Lung microvascular endothelial cell (primary cell): ENCODE results near the gene STX8. TPM values are rescaled to one million over a fixed set of nuclear protein-coding genes. Genes with fewer than 3 reads are reported as not detected.
"Not testable (repeated sequence)": the region's sequence is repeated elsewhere in the genome, so short reads cannot be mapped to it uniquely, and the experiment has no call there.

ENCODE experiments used
- DNase-seq, 2 donors: peaks; one replicate each; pipeline versions ENCODE4 v3.0.0 to v3.0.0-alpha.2; 2010; ENCODE audit warnings: low read depth in 2 of 2
- total RNA-seq: library from RNA; depleted of rRNA; stranded (reverse); fragments of >200 nt; gene quantifications from 2 replicates; pipeline ENCODE4 v1.2.1, GENCODE V29; 2014

STX8 gene
- total RNA-seq, 1 donor from 2014 or later, result 43.8 TPM

DNA sequence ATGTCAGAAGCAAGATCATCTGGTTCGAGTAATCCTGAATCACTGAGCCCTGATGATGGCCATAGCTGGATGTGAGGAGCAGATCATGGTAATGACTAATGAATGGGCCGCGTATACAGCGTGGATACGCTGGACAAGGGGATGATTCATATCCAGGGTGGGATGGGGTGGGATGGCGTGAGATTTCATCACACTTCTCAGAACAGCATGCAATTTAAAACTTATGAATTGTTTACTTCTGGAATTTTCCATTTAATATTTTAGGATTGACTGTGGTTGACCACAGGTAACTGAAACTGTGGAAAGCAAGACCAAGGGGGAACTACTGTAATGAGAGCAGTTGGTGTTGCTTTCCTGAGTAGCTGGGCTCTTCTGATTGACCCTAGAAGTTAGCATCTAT, 225.5 kb downstream of the STX8 start:
- DNase-seq, result peak; percentile 20 to 91

GRCh38 chr17:9346296-9346926, 229.2 kb downstream of the STX8 start:
- DNase-seq, result no peak

DNA sequence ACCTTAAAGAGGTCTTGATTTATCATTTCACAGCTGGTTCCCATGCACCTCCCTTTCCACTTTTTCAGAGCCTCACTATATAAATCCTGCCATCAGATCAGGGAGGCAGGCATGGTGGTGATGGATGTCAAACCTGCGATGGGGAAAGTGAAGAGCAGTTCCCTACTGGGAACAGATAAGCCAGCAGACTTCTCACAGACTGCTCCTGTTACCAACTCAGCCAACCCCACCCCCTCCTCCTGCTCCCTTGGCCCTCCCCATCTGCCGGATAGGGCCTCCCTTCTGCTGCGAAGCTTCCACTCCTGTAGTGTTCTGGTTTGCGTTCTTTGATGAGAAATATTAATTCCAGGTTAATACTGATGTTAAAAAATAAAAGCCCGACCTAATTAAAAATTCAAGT, 232.1 kb downstream of the STX8 start:
- no peak for DNase-seq

DNA sequence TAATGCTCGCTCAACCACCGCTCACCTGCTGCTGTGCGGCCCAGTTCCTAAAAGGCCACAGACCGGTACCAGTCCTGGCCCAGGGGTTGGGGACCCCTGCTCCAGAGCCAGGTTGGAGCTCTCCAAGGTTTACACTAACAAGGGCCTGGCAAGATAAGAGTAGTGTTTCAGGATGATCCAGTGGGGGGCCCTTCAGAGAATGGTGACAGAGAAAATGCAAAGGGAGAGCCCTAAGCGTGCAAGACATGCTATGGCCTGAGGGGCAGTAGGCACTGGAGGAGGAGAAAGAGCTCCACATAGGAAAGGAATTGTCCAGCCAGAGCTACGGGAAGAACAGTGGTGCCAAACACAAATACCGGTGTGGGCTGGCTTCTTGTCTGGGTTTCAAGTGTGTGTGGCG, 233.4 kb downstream of the STX8 start:
- no peak for DNase-seq

DNA sequence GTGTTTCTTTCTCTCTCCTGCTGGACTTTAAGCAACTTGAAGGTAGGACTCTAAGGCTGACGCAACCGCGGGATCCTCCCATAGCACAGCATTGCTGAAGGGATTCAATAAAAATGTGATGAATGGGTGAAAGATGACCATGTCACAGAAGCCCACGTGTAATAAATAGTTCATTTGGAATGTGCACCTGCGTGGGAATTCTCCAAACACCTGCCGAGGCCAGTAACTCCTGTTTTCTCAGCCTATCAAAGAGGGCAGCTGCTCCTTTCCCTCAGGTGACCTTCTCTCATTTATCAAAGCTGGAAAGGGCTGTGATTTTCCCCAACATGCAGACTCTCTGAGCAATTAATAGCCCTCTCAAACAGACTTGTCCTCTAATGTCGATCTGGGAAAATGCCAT, 235.7 kb downstream of the STX8 start:
- no peak for DNase-seq

DNA sequence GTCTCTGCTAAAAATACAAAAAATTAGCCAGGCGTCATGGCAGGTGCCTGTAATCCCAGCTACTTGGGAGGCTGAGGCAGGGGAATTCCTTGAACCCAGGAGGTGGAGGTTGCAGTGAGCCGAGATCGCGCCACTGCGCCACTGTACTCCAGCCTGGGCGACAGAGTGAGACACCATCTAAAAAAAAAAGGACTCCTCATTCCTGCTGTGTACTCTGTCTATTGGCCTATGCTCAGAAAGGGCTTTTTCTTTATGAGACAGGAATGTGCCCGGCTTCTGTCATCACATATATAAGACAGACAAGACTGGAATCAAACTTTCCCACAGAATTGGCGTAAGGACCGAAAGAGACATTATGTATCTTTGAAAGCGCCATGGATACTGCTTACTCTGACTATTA, 236.1 kb downstream of the STX8 start:
- DNase-seq, result not testable (repeated sequence)

DNA sequence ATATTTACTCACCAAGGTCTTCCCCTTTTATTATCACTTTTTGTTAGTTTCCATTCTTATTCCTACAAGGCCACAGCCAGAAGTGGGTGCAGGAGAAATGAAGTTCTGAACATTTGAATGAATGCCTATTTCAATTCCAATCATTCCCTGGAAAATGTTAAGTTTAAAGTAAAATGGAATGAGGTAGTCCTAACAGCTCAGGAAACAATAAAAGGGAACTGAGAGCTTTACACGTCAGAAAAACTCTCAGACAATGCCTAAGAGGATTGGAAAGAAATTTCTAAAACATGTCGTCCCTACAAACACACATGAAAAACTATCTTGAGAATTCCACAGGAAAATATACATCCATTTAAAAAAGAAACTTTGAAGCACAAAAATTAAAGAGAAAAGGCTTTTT, 238.8 kb downstream of the STX8 start:
- DNase-seq, result no peak

GRCh38 chr17:9334536-9335446, 240.8 kb downstream of the STX8 start:
- no peak for DNase-seq

GRCh38 chr17:9332132-9332494, 243.5 kb downstream of the STX8 start:
- DNase-seq, result peak in 1 of 2 donors; percentile 55

GRCh38 chr17:9331279-9332131, 244.1 kb downstream of the STX8 start:
- DNase-seq, result no peak

GRCh38 chr17:9330611-9331271, 244.9 kb downstream of the STX8 start:
- DNase-seq, result no peak

DNA sequence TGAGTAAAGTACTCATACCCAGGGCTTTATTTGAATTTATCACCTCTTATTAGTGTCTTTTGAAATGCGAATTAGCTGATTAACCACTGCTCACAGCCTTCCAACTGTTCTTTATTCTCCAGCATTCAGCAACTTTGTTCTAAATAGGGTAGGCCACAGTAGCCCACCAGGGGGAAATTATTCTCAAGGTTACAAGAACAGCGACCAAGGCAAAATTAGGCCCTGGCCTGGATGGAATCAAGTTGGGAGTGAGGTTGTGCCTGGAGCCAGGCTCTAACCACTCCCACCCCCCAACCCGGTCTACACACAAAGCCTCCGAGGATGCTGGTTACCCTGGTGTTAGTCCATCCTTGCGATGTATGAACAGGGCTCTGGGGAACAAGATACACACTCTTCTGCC, 245.5 kb downstream of the STX8 start:
- DNase-seq, result no peak

GRCh38 chr17:9329251-9329921, 246.2 kb downstream of the STX8 start:
- no peak for DNase-seq

DNA sequence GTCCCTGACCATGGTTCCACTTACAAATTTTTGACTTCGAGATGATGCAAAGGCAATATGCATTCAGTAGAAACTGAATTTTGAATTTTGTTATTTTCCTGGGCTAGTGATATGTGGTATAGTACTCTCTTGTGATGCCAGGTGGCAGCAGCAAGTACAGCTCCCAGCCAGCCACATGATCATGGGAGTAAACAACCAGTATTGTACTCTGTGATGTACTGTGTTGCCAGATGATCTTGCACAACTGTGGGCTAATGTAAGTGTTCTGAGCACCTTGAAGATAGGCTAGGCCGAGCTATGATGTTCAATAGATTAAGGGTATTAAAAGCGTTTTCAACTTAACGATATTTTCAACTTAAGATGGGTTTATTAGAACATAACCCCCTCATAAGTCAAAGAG, 250.8 kb downstream of the STX8 start:
- DNase-seq, result peak in 1 of 2 donors; percentile 24

- no peak for DNase-seq
Measured at GRCh38 chr17:9322326-9322725, 253.3 kb downstream of the STX8 start.

- no peak for DNase-seq
Measured at GRCh38 chr17:9321890-9322289, 253.7 kb downstream of the STX8 start.

GRCh38 chr17:9315360-9315759, 260.3 kb downstream of the STX8 start:
- no peak for DNase-seq

DNA sequence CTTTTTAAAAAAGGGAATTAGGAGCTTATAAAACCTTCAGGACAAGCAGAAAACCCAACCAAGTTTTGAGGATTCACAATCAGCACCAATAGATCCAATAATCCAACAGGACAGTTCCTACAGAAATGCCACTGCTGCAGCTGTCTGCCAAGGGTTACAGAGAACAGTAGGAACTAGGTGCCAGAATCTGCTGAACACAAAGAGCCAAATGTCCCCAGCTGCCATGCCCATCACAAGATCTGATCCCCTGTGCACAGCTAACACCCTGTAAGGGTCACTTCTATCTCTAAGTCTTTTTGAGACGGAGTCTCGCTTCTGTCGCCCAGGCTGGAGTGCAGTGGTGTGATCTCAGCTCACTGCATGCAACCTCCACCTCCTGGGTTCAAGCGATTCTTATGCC, 262.3 kb downstream of the STX8 start:
- no peak for DNase-seq

DNA sequence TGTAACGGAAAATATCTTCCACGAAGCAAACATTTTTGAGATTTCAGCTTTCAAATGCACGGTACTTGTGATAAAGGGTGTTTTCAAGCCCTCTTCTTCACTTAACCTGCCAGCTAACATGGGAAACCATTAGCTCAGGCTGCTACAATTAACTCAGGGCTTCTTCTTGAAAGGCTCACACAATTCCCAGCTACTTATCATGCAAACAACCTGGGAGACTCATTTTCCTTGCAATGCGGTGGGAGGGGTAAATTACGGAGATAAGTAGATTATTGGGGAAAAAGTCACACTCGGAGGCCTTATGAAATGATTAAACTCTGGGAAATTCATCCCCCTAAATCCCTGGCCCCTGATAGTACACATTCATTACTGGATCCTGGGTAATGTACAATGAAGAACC, 266.4 kb downstream of the STX8 start:
- DNase-seq, result no peak

DNA sequence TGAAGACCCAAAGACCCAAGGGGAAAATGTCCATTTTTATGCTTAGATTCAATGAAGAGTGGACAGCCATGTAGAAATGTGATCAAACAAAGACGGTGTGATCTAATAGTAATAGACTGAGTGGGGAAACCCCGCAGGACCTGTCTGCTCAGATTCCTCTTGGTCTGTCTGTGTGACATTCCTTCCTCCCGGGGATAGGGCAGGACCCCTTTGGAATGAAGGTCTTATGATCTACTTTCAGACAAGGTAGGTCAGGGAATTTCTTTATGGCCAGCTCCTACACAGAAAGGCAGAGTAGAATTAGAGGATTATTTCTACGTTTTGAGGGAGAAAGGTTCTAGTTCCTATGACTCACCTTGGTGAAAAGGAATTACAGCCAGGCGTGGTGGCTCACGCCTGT, 267.6 kb downstream of the STX8 start:
- peak in 1 of 2 donors; percentile 9 for DNase-seq
